Measurements from ENCODE around the gene ASB7. TPM values are rescaled to one million over a fixed set of nuclear protein-coding genes. Genes with fewer than 3 reads are reported as not detected.

Gene ASB7
- total and polyA plus RNA-seq, 7 donors = 2.3 to 6.9 (median 5.4) TPM

DNA sequence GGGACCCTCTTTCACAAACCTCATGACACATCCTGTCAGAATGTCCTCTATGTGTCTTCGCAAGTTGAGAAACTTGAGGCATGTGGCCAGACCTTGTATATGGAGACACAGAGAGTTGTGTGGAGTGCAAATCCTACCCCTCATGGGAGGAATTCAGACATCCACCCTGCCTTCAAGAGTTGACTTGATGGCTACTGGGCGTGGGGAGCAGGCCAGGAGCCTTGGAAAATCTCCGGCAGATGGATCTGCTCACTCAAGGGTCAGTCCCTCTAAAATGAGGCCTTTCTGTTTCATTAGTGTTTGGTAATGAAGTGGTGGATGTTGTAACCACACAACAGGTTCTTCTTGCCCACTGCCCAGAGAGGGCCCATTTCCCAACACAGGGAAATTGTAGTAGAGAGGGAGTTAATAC lies 79.0 kb downstream of the ASB7 start:
- TF ChIP-seq, protein P1, sequence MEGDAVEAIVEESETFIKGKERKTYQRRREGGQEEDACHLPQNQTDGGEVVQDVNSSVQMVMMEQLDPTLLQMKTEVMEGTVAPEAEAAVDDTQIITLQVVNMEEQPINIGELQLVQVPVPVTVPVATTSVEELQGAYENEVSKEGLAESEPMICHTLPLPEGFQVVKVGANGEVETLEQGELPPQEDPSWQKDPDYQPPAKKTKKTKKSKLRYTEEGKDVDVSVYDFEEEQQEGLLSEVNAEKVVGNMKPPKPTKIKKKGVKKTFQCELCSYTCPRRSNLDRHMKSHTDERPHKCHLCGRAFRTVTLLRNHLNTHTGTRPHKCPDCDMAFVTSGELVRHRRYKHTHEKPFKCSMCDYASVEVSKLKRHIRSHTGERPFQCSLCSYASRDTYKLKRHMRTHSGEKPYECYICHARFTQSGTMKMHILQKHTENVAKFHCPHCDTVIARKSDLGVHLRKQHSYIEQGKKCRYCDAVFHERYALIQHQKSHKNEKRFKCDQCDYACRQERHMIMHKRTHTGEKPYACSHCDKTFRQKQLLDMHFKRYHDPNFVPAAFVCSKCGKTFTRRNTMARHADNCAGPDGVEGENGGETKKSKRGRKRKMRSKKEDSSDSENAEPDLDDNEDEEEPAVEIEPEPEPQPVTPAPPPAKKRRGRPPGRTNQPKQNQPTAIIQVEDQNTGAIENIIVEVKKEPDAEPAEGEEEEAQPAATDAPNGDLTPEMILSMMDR (IDR thresholded peaks at IDR 0.05) = no peak
- peak in 3 of 4 donors; percentile 64 to 77 (median 73) for ATAC-seq

DNA sequence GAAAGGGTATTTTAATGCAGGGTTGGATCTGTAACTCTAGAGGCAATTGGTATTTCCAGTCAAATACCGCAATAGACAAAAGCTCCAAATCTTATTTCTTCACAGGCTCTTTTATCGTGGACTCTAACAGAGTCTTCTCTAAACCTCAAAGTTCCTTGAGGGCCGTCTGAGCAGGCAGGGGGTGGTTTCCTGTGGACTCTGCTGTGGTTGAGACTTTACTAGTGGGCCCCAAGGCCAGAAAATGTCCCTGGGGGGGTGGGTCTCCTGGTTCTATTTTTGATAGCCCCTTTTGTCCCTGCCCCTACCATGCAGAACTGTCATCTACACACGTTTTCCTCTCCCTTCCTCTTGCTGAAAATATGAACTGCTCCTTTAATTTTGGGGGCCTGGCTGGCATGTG lies 80.1 kb downstream of the ASB7 start:
- H3K4me3 ChIP-seq = no peak overlapping the region
- H3K36me3 ChIP-seq (ENCODE audit: insufficient read depth in 1 of 2, low read depth in 1 of 2) = no peaks in the 10 kb centered on the region
- TF ChIP-seq, protein P1 (IDR thresholded peaks at IDR 0.05) = no peak
- ATAC-seq = no peak
- H3K27me3 ChIP-seq (ENCODE audit: insufficient read depth in 3 of 3, low read length in 2 of 3) = no peaks in the 10 kb centered on the region
- 51 to 60% (median 55%) methylated on average over 4 of the region's 4 CpGs for WGBS, 3 donors
- no peaks in the 10 kb centered on the region for H3K4me1 ChIP-seq
- intact Hi-C loops (cut with DNase I) = no loop called here
- DNase-seq = no peak
- no peak overlapping the region for H3K27ac ChIP-seq
- H3K9me3 ChIP-seq = no peaks in the 10 kb centered on the region

More for the DNA sequence above, 79.0 kb downstream of the ASB7 start:
- H3K27ac ChIP-seq = no peak overlapping the region
- H3K9me3 ChIP-seq = no peaks in the 10 kb centered on the region
- H3K4me3 ChIP-seq = no peak overlapping the region
- DNase-seq = peak; percentile 65 to 80
- no peaks in the 10 kb centered on the region for H3K36me3 ChIP-seq (ENCODE audit: insufficient read depth in 1 of 2, low read depth in 1 of 2)
- WGBS, 3 donors = 78 to 98% (median 90%) methylated on average over 3 of the region's 3 CpGs
- intact Hi-C loops (cut with DNase I) = no loop called here
- no peaks in the 10 kb centered on the region for H3K27me3 ChIP-seq (ENCODE audit: insufficient read depth in 3 of 3, low read length in 2 of 3)
- no peaks in the 10 kb centered on the region for H3K4me1 ChIP-seq

DNA sequence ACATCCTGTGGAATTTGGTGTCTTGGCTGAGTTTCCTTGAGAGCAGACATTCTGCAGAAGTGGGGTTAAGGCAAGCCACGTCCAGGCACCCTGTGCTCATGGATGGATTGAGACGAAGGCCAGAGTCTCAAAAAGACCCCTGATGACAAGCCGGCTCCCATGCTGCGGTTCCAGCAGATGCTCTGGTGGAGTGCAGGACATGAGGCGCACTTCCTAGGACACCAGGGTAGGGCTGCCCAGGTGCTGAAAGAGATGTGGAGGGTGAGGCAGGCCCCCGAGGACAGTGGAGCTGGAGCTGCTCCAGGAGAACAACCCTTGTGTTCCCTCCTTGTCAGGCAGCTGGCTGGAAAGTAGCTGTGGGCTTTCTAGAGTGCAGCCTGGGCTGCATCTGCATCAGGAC lies 81.0 kb downstream of the ASB7 start:
- no peak for DNase-seq
- ATAC-seq = no peak
- H3K36me3 ChIP-seq (ENCODE audit: insufficient read depth in 1 of 2, low read depth in 1 of 2) = no peaks in the 10 kb centered on the region
- H3K27me3 ChIP-seq (ENCODE audit: insufficient read depth in 3 of 3, low read length in 2 of 3) = no peaks in the 10 kb centered on the region
- WGBS, 3 donors = 74 to 77% (median 77%) methylated on average over 6 of the region's 6 CpGs
- TF ChIP-seq, protein P1 (IDR thresholded peaks at IDR 0.05) = no peak
- H3K4me3 ChIP-seq = no peak overlapping the region
- H3K4me1 ChIP-seq = no peaks in the 10 kb centered on the region
- H3K9me3 ChIP-seq = no peaks in the 10 kb centered on the region
- intact Hi-C loops (cut with DNase I) = no loop called here
- H3K27ac ChIP-seq = no peak overlapping the region

DNA sequence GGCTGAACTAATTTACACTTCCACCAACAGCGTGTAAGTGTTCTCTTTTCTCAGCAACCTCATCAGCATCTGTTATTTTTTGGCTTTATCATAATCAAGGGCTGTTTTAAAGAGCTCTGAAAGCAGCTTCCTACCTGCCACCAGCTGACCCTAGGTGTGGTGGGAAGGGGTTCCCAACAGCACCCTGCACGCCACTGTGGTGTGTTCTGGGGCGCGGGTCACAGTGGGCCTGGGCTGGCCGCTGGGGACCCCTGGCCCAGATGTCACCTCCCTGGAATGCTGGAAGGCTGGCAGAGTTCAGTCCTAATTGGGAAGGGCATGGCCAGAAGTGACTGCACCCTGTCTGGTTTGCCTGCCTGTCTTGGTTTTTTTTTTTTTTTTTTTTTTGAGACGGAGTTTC lies 82.2 kb downstream of the ASB7 start:
- TF ChIP-seq, protein P1 (IDR thresholded peaks at IDR 0.05) = no peak
- intact Hi-C loops (cut with DNase I) = no loop called here
- Histone ChIP-seq H3K9me3 (no peaks in the 10 kb centered on the region), H3K4me3 (no peak overlapping the region), H3K27me3 (ENCODE audit: insufficient read depth in 3 of 3, low read length in 2 of 3) (no peaks in the 10 kb centered on the region), H3K4me1 (no peaks in the 10 kb centered on the region), H3K36me3 (ENCODE audit: insufficient read depth in 1 of 2, low read depth in 1 of 2) (no peaks in the 10 kb centered on the region), H3K27ac (no peak overlapping the region)
- WGBS, 3 donors = 86 to 95% (median 88%) methylated on average over 5 to 6 of the region's 6 CpGs
- ATAC-seq (no peak), DNase-seq (no peak)

DNA sequence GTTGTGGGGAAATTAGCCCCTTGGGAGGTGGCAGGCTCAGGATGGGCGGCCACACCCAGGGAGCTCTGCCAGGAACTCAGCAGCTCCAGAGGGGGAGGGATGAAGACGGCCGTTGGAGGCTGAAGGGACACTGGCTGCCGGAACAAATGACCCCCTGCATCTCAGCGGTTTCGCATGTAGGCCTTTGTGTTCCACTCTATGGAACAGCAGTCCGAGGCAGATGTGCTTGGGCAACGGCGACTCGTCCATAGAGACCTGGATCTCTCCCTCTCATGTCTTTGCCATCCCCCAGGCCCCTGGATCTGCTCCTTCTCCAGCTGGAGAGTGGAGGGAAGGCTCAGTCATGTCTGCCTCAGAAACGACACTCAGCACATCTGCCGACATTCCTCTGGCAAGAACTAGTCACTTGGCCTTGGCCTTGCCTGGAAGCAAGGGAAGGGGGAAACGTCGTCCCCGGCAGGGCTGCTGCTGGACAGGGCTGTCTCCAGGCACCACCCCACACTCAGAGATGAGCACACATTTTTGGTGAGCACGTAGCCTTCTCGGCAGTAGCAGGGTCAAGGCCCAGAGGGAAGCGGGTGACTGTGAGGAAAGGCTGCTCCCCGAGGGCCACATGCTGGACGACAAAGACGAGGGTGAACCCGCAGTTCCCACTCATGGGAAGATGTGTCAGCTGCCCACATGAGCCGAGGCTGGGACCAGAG lies 83.8 kb downstream of the ASB7 start:
- 33 to 41% (median 33%) methylated on average over 23 of the region's 23 CpGs for WGBS, 3 donors
- DNase-seq (peak; percentile 78 to 90), ATAC-seq (peak; percentile 53 to 78 (median 72))
- intact Hi-C loops (cut with DNase I) = no loop called here
- Histone ChIP-seq H3K27me3 (ENCODE audit: insufficient read depth in 3 of 3, low read length in 2 of 3) (no peaks in the 10 kb centered on the region), H3K4me1 (no peaks in the 10 kb centered on the region), H3K4me3 (no peak overlapping the region), H3K36me3 (ENCODE audit: insufficient read depth in 1 of 2, low read depth in 1 of 2) (no peaks in the 10 kb centered on the region), H3K9me3 (no peaks in the 10 kb centered on the region), H3K27ac (peak overlapping the region; percentile 55)
- TF ChIP-seq, protein P1 (IDR thresholded peaks at IDR 0.05) = no peak
